Lower leg skin (tissue), 3 donors: ENCODE measurements around the gene ARMH1.

Experiments used
- POLR2A ChIP-seq, 2 donors: fragments of 450-650 bp; IDR thresholded peaks; one replicate each; pipeline ENCODE4 v1.6.1; 2016 to 2017; ENCODE audit warnings: antibody characterized with exemption in 2 of 2, mild to moderate bottlenecking in 1 of 2, moderate library complexity in 1 of 2
- TF ChIP-seq, protein P1 (sequence below), 3 donors: fragments of 450-650 bp; IDR thresholded peaks; one replicate each; pipeline ENCODE4 v1.5.1; 2016; ENCODE audit warnings: antibody characterized with exemption in 3 of 3, mild to moderate bottlenecking in 3 of 3, moderate library complexity in 2 of 3

DNA sequence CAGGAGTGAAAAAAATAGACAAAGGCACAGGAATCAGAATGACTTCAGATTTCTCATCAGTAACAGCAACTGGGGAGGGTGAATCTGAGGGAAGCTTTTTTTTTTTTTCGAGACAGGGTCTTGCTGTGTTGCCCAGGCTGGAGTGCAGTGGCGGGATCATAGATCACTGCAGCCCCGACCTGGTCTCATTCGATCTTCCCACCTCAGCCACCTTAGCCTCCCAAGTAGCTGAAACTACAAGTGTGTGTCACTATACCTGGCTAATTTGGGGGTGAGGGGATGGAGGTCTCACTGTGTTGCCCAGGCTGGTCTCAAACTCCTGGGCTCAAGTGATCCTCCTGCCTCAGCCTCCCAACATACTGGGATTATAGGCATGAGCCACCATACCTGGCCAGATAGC is 10.7 kb downstream of the ARMH1 start:
- no peak for TF ChIP-seq POLR2A (IDR thresholded peaks at IDR 0.05)
- TF ChIP-seq, protein P1, sequence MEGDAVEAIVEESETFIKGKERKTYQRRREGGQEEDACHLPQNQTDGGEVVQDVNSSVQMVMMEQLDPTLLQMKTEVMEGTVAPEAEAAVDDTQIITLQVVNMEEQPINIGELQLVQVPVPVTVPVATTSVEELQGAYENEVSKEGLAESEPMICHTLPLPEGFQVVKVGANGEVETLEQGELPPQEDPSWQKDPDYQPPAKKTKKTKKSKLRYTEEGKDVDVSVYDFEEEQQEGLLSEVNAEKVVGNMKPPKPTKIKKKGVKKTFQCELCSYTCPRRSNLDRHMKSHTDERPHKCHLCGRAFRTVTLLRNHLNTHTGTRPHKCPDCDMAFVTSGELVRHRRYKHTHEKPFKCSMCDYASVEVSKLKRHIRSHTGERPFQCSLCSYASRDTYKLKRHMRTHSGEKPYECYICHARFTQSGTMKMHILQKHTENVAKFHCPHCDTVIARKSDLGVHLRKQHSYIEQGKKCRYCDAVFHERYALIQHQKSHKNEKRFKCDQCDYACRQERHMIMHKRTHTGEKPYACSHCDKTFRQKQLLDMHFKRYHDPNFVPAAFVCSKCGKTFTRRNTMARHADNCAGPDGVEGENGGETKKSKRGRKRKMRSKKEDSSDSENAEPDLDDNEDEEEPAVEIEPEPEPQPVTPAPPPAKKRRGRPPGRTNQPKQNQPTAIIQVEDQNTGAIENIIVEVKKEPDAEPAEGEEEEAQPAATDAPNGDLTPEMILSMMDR (IDR thresholded peaks at IDR 0.05): no peak
